HL-60 (cell line): ENCODE data around the gene P4HA1.

Experiments
- GABPA ChIP-seq: IDR thresholded peaks from 2 replicates; pipeline ENCODE4 v1.6.1; 2012; ENCODE audit warnings: low read depth
- POLR2AphosphoS5 ChIP-seq: IDR thresholded peaks from 2 replicates; pipeline ENCODE4 v1.6.1; 2012; ENCODE audit warnings: low read depth
- SPI1 ChIP-seq: IDR thresholded peaks from 2 replicates; pipeline ENCODE4 v1.6.1; 2012; ENCODE audit warnings: low read depth, mild to moderate bottlenecking, borderline replicate concordance
- TF ChIP-seq, protein P1 (sequence below): IDR thresholded peaks from one replicate; pipeline ENCODE4 v1.5.1; 2011; ENCODE audit warnings: low read length, control low read depth, inconsistent platforms; ENCODE audit not compliant: insufficient read depth
- TF ChIP-seq, protein P2 (sequence below): IDR thresholded peaks from 2 replicates; pipeline ENCODE4 v1.6.1; 2012; ENCODE audit warnings: low read depth; ENCODE audit not compliant: insufficient replicate concordance

DNA sequence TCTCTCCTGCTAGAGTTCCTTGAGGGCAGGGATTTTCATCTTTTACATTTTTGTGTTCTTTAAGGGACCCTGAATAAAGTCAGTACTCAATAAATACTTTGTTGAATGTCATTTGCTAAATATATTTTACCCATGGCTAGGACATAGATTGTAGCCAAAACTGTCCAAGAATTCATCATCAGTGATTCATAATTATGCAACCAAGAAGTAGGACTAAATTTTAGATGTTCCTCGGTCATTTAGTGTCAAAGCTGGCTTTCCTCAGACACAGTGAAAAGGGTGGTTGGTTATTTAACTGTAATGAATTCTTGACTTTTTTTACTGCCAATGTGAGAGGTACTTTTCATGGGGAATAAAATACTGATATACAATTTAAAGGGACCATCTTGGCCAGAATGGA is 16.9 kb upstream of the P4HA1 start:
- TF ChIP-seq, protein P1, sequence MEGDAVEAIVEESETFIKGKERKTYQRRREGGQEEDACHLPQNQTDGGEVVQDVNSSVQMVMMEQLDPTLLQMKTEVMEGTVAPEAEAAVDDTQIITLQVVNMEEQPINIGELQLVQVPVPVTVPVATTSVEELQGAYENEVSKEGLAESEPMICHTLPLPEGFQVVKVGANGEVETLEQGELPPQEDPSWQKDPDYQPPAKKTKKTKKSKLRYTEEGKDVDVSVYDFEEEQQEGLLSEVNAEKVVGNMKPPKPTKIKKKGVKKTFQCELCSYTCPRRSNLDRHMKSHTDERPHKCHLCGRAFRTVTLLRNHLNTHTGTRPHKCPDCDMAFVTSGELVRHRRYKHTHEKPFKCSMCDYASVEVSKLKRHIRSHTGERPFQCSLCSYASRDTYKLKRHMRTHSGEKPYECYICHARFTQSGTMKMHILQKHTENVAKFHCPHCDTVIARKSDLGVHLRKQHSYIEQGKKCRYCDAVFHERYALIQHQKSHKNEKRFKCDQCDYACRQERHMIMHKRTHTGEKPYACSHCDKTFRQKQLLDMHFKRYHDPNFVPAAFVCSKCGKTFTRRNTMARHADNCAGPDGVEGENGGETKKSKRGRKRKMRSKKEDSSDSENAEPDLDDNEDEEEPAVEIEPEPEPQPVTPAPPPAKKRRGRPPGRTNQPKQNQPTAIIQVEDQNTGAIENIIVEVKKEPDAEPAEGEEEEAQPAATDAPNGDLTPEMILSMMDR = no peak
- TF ChIP-seq GABPA = no peak
- TF ChIP-seq, protein P2, sequence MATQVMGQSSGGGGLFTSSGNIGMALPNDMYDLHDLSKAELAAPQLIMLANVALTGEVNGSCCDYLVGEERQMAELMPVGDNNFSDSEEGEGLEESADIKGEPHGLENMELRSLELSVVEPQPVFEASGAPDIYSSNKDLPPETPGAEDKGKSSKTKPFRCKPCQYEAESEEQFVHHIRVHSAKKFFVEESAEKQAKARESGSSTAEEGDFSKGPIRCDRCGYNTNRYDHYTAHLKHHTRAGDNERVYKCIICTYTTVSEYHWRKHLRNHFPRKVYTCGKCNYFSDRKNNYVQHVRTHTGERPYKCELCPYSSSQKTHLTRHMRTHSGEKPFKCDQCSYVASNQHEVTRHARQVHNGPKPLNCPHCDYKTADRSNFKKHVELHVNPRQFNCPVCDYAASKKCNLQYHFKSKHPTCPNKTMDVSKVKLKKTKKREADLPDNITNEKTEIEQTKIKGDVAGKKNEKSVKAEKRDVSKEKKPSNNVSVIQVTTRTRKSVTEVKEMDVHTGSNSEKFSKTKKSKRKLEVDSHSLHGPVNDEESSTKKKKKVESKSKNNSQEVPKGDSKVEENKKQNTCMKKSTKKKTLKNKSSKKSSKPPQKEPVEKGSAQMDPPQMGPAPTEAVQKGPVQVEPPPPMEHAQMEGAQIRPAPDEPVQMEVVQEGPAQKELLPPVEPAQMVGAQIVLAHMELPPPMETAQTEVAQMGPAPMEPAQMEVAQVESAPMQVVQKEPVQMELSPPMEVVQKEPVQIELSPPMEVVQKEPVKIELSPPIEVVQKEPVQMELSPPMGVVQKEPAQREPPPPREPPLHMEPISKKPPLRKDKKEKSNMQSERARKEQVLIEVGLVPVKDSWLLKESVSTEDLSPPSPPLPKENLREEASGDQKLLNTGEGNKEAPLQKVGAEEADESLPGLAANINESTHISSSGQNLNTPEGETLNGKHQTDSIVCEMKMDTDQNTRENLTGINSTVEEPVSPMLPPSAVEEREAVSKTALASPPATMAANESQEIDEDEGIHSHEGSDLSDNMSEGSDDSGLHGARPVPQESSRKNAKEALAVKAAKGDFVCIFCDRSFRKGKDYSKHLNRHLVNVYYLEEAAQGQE = no peak
- no peak for TF ChIP-seq POLR2AphosphoS5
- TF ChIP-seq SPI1 = no peak
